Measurements from ENCODE around the gene SVOP.

DNA sequence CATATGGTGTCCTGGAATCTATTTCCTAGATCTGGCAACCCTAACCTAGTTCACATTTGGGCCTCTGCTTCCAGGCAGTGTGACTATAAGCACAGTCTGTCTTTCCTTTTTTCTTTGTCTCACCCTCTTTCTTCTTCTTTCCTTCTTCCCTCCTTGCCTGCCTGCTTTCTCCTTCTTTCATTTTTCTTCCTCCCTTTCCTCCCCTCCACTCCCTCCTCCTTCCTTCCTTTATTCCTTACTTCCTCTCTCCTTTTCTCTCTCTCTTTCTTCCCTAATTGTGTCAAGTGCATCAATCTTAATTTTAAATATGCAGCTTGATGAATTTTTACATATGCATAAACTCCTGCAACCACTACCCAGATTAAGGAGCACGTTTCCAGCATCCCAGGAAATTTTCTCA is 145.6 kb downstream of the SVOP start:
- TF ChIP-seq CTCF (IDR thresholded peaks at IDR 0.05; ENCODE audit: low read depth, low read length) (no peak), EZH2phosphoT487 (IDR thresholded peaks at IDR 0.05; ENCODE audit: low read depth) (no peak)
